GM10266 (cell line): Measurements from ENCODE around the gene DTNA.

ENCODE experiments used
- DNase-seq: peaks from one replicate; pipeline ENCODE4 v3.0.0; 2012; ENCODE audit errors: extremely low spot score
- TF ChIP-seq, protein P1 (sequence below): IDR thresholded peaks from 2 replicates; pipeline ENCODE4 v1.5.1; 2012; ENCODE audit warnings: mild to moderate bottlenecking, low read depth; ENCODE audit not compliant: control insufficient read depth, insufficient read depth; ENCODE audit errors: missing control alignments

DTNA gene

DNA sequence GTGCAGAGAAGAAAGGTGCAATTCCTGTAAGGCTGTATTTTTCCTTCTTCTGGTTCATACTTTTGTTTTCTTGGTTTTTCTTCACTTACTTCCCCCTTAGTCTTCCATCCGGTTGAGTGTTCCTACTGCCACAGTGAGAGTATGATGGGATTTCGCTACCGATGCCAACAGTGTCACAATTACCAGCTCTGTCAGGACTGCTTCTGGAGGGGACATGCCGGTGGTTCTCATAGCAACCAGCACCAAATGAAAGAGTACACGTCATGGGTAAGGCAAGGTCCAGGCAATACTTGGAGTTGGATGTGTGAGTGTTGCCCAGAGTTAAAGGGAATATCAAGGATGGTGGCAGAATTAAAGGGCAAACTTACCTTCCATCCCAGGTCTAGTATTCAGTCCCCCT, 108.0 kb downstream of the DTNA start:
- DNase-seq, result no peak
- TF ChIP-seq, protein P1, sequence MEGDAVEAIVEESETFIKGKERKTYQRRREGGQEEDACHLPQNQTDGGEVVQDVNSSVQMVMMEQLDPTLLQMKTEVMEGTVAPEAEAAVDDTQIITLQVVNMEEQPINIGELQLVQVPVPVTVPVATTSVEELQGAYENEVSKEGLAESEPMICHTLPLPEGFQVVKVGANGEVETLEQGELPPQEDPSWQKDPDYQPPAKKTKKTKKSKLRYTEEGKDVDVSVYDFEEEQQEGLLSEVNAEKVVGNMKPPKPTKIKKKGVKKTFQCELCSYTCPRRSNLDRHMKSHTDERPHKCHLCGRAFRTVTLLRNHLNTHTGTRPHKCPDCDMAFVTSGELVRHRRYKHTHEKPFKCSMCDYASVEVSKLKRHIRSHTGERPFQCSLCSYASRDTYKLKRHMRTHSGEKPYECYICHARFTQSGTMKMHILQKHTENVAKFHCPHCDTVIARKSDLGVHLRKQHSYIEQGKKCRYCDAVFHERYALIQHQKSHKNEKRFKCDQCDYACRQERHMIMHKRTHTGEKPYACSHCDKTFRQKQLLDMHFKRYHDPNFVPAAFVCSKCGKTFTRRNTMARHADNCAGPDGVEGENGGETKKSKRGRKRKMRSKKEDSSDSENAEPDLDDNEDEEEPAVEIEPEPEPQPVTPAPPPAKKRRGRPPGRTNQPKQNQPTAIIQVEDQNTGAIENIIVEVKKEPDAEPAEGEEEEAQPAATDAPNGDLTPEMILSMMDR, result no peak

- TF ChIP-seq, protein P1, result no peak
- no peak for DNase-seq
Observed at GRCh38 chr18:34820360-34821065, 110.4 kb downstream of the DTNA start.

- no peak for DNase-seq
- TF ChIP-seq, protein P1, result no peak
Observed at GRCh38 chr18:34821669-34822210, 111.6 kb downstream of the DTNA start.

DNA sequence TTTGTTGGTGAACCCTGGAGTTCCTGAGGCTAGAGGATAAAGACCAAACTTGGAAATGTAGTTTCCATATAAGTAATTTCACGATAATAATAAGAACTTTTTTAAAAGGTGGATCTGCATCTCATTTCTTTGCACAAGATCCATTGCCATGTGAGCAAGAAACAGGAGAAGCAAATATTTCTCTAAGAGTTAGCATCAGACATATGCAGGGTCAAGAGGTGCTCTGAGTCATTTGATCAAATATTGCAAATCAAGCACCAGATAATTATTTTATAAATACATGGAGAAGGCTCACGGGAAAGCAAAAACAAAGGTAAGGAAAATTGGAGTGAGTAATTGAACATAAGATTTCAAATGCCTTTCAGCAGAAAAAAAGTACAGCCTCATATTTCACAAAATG, 118.0 kb downstream of the DTNA start:
- DNase-seq, result no peak
- TF ChIP-seq, protein P1, result no peak

DNA sequence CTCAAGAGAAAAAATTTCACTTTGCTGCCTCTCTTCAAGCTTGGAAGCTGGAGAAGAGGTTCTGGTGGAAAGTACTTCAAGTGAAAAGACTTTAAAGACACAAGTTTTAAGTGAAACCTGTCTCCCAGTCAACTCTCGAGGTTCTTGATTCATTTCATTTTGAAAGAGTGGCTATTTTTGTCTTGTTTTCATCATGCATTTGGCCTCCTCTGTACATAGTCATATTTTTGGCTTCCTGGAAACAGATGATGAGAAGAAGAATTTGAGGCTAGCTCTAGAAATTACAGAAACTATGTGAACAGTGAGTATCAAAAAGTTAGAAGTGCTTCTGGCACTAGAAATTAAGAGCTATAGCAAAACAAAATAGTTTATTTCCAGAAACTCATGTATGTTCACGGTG, 124.8 kb downstream of the DTNA start:
- peak; percentile 4 for DNase-seq
- TF ChIP-seq, protein P1, result no peak

GRCh38 chr18:34835466-34835865, 125.4 kb downstream of the DTNA start:
- no peak for DNase-seq
- TF ChIP-seq, protein P1, result peak; percentile 4

- no peak for DNase-seq
- TF ChIP-seq, protein P1, result no peak
Observed at GRCh38 chr18:34837769-34838272, 127.7 kb downstream of the DTNA start.
